ENCODE measurements around the gene EPB41L4B.

- TF ChIP-seq POLR2AphosphoS5 (IDR thresholded peaks at IDR 0.05): no peak
- TF ChIP-seq CTCF (IDR thresholded peaks at IDR 0.05): no peak
Measured at GRCh38 chr9:109247228-109247627, 73.6 kb downstream of the EPB41L4B start.
